HG02973 (cell line): ENCODE data around the gene NPEPPS.

ENCODE experiments used
- ATAC-seq: cut with Tn5 transposase; IDR thresholded peaks from one replicate; pipeline ENCODE4 v1.9.1; 2021; ENCODE audit warnings: moderate library complexity; ENCODE audit not compliant: unreplicated experiment

Gene NPEPPS

DNA sequence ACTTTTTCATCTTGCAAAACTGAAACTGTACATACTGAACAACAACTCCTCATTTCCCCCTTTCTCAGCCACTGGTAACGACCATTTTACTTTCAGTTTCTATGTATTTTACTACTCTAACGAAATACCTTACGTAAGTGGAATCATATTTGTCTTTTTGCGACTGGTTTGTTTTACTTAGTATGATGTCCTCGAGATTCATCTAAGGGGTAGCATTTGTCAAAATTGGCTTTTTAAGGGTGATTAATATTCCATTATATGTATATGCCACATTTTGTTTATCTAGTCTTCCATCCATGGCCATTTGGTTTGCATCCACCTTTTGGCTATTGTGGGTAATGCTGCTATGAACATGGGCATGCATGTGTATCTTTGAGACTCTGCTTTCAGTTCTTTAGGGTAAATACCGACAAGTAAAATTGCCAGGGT lies 129.2 kb downstream of the NPEPPS start:
- ATAC-seq: peak; percentile 52

GRCh38 chr17:47663912-47664623 lies 133.2 kb downstream of the NPEPPS start:
- peak; percentile 44 for ATAC-seq

DNA sequence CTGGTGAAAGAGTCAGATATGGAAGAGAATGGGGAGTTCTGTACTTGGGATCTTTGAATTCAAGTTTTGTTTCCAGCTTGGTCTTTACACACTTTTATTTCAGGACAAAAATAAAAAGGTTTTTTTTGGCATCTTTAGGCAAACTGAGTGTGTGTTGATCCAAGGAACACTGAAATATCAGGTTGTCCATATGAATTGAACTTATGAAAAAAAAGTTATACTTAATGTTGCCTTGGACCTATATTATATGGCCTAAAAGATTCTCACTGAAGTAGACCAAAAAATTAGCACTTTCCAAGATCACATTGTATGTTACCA lies 133.7 kb downstream of the NPEPPS start:
- ATAC-seq: no peak

DNA sequence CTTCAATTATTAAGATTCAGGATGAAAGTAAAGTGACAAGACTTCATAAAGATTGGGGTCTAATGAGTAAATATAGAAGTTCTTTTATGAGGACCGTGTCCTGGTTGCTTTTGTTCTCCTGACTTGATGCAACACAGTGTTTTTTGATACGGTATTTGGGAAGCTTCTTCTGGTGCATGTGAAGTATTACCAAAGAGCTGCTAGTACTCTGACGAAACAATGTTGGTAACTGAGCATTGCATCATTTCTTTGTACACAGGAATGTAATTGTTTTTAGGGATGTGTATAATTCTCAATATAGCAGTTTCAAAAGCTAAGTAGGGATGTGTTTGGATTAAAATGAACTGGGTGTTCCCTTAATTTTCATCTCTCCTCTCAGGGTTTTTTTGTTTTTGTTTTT lies 134.7 kb downstream of the NPEPPS start:
- no peak for ATAC-seq

GRCh38 chr17:47669081-47669480 lies 138.2 kb downstream of the NPEPPS start:
- no peak for ATAC-seq

- no peak for ATAC-seq
These were observed 139.2 kb downstream of the NPEPPS start for GRCh38 chr17:47670064-47670463.
